OCI-LY7 (cell line): ENCODE results near the gene ADSS1. TPM values are rescaled to one million over a fixed set of nuclear protein-coding genes. Genes with fewer than 3 reads are reported as not detected.
A peak's percentile ranks its signal among the peaks of the same experiment; 100 is the strongest.

Experiments used
- BruUV-seq: library from RNA; stranded (reverse); fragments of 400-500 nt; replicated peaks from 2 replicates; lab custom pipeline; 2021; lab: Mats Ljungman, UMichigan
- CTCF ChIA-PET: fragments of 300-600 bp; sonication (Branson Sonifier 250); formaldehyde crosslinking; loops from one replicate; lab custom pipeline; 2022; ENCODE audit warnings: antibody characterized with exemption; ENCODE audit not compliant: unreplicated experiment; lab: Charles Lee
- POLR2A ChIA-PET: fragments of 300-600 bp; sonication (Branson Sonifier 250); formaldehyde crosslinking; loops from one replicate; lab custom pipeline; 2022; ENCODE audit warnings: antibody characterized with exemption; lab: Charles Lee
- DNase-seq: peaks from one replicate; pipeline ENCODE4 v3.0.0-alpha.2; 2015; ENCODE audit warnings: low spot score
- H2AFZ ChIP-seq: fragments of 200-600 bp; sonication (generic), shearing (Covaris generic); 2 replicates; pipeline ENCODE4 v1.6.1; 2014; ENCODE audit warnings: mild to moderate bottlenecking, antibody characterized with exemption, low read length, moderate library complexity
- H3K27ac ChIP-seq: fragments of 200-600 bp; sonication (generic); 2 replicates; pipeline ENCODE4 v1.5.1; 2014; ENCODE audit warnings: mixed run types, low read depth, mild to moderate bottlenecking, moderate library complexity, low read length, inconsistent platforms; ENCODE audit not compliant: poor library complexity, severe bottlenecking
- H3K36me3 ChIP-seq: fragments of 200-600 bp; sonication (generic); 2 replicates; pipeline ENCODE4 v1.6.1; 2014; ENCODE audit warnings: mild to moderate bottlenecking, antibody characterized with exemption, low read length, moderate library complexity, mixed read lengths; ENCODE audit not compliant: insufficient read depth
- H3K4me1 ChIP-seq: fragments of 200-600 bp; sonication (generic); 2 replicates; pipeline ENCODE4 v1.5.1; 2014; ENCODE audit warnings: mild to moderate bottlenecking, low read length; ENCODE audit not compliant: insufficient read depth, poor library complexity, severe bottlenecking
- H3K4me2 ChIP-seq: fragments of 200-600 bp; sonication (generic); 2 replicates; pipeline ENCODE4 v1.6.1; 2014; ENCODE audit warnings: mild to moderate bottlenecking, low read length
- H3K4me3 ChIP-seq: fragments of 200-600 bp; sonication (generic); 2 replicates; pipeline ENCODE4 v1.5.1; 2014; ENCODE audit warnings: mild to moderate bottlenecking, low read depth, low read length; ENCODE audit not compliant: poor library complexity, severe bottlenecking
- H3K79me2 ChIP-seq: fragments of 200-600 bp; sonication (generic); 2 replicates; pipeline ENCODE4 v1.6.1; 2016; ENCODE audit warnings: low read depth, mild to moderate bottlenecking, low read length, moderate library complexity, mixed read lengths; ENCODE audit not compliant: insufficient read depth
- H3K9me2 ChIP-seq: fragments of 200-600 bp; sonication (generic); 2 replicates; pipeline ENCODE4 v1.6.1; 2016; ENCODE audit warnings: mild to moderate bottlenecking, low read length, mixed read lengths; ENCODE audit not compliant: insufficient read depth
- H3K9me3 ChIP-seq: fragments of 200-600 bp; sonication (generic); 2 replicates; pipeline ENCODE4 v1.6.1; 2014; ENCODE audit warnings: mild to moderate bottlenecking, mixed run types, low read length, mixed read lengths
- H4K20me1 ChIP-seq: fragments of 200-600 bp; sonication (generic); 2 replicates; pipeline ENCODE4 v1.6.1; 2014; ENCODE audit warnings: mild to moderate bottlenecking, antibody characterized with exemption, low read length, moderate library complexity, mixed read lengths; ENCODE audit not compliant: insufficient read depth
- EZH2phosphoT487 ChIP-seq: fragments of 200-600 bp; sonication (generic); IDR thresholded peaks from 2 replicates; pipeline ENCODE4 v1.6.1; 2018; ENCODE audit warnings: low read depth, borderline replicate concordance, mild to moderate bottlenecking, mixed run types, antibody characterized with exemption, low read length, moderate library complexity, mixed read lengths
- intact Hi-C: fragments of 100-400 bp; cut with micrococcal nuclease; formaldehyde crosslinking; loops from one replicate; pipeline ENCODE4 v1.10.0; 2022; ENCODE audit not compliant: unreplicated experiment
- total RNA-seq, 2 experiments: library from RNA; depleted of rRNA in 1 of 2; stranded (reverse); fragments of >200 nt in 1 of 2; shearing (Covaris generic) in 1 of 2; gene quantifications; 2 replicates each; pipeline ENCODE4 v1.2.3, GENCODE V29; 2014 to 2022
- TF ChIP-seq, protein P1 (sequence below): fragments of 200-600 bp; sonication (generic); conservative IDR thresholded peaks from 2 replicates; pipeline ENCODE4 v1.5.1; 2014; ENCODE audit warnings: mild to moderate bottlenecking, antibody characterized with exemption, low read length, moderate library complexity, mixed read lengths

The ADSS1 gene
- total RNA-seq, 2 experiments from 2014 or later, result 2.8 TPM; not detected in 1

DNA sequence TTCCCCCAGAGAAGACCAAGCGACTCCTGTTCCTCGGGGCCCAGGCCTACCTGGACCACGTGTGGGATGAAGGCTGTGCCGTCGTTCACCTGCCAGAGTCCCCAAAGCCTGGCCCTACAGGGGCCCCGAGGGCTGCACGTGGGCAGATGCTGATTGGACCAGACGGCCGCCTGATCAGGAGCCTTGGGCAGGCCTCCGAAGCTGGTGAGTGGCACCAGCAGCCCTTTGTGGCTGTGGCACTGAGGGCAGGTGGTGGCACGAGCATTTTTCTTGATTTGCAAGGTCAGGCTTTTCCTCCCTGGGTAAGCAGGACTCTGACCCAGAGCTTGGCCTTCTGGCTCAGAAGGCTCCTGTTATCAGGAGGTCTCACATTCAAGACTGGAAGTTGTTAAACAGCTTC is 31.6 kb downstream of the ADSS1 start:
- no peak for DNase-seq
- Histone ChIP-seq H3K79me2 (peaks cover 38% of the 10 kb centered on the region), H3K4me3 (no peak overlapping the region), H4K20me1 (peaks cover 14% of the 10 kb centered on the region), H2AFZ (no peak overlapping the region), H3K4me1 (peaks cover 47% of the 10 kb centered on the region), H3K4me2 (peak overlapping the region; percentile 100; the same call in 1 of the 2 replicates), H3K27ac (peak overlapping the region; percentile 61), H3K9me2 (no peaks in the 10 kb centered on the region), H3K9me3 (no peaks in the 10 kb centered on the region), H3K36me3 (peaks cover 61% of the 10 kb centered on the region)
- no TSS peak for BruUV-seq
- TF ChIP-seq, protein P1, sequence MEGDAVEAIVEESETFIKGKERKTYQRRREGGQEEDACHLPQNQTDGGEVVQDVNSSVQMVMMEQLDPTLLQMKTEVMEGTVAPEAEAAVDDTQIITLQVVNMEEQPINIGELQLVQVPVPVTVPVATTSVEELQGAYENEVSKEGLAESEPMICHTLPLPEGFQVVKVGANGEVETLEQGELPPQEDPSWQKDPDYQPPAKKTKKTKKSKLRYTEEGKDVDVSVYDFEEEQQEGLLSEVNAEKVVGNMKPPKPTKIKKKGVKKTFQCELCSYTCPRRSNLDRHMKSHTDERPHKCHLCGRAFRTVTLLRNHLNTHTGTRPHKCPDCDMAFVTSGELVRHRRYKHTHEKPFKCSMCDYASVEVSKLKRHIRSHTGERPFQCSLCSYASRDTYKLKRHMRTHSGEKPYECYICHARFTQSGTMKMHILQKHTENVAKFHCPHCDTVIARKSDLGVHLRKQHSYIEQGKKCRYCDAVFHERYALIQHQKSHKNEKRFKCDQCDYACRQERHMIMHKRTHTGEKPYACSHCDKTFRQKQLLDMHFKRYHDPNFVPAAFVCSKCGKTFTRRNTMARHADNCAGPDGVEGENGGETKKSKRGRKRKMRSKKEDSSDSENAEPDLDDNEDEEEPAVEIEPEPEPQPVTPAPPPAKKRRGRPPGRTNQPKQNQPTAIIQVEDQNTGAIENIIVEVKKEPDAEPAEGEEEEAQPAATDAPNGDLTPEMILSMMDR, result no peak
- no peak for TF ChIP-seq EZH2phosphoT487
- ChIA-PET POLR2A (no interaction called here), CTCF (no interaction called here)
- intact Hi-C loops, result loop anchor here (10.0 kb wide), 1 partner anchor 269 kb away; the partner anchor contains the start of gene CDCA4

DNA sequence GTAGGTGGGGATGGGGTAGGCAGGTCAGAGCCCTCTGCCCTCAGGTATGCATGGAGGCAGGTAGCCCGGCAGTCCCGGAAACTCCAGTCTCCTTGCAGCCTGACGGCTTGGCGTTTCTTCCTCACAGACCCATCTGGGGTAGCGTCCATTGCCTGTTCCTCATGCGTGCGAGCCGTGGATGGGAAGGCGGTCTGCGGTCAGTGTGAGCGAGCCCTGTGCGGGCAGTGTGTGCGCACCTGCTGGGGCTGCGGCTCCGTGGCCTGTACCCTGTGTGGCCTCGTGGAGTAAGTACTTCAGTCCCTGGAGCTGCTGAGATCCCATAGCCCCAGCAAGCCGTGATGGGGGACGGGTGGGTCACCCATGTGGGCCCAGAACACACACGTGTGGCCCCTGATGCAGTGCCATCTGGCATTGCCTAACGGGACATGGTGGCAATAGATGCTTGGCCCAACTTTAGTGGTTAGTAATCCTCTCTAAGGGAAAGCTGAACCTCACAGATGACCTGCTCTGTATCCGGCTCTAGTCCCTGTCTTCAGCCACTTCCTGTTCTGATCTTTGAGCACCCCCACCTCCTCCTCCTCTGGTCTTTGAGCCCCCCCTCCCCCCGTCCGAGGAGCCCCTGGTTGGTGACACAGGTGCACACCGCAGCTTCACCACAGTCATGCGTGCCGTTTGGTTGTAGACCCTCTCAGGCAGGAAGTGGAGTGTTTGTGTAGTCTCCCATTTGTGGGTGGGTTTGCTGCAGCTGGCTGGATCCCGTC is 32.6 kb downstream of the ADSS1 start:
- CTCF ChIA-PET, result no interaction called here
- peaks cover 38% of the 10 kb centered on the region for H3K79me2 ChIP-seq
- no peak for TF ChIP-seq EZH2phosphoT487
- TF ChIP-seq, protein P1, result no peak
- H3K36me3 ChIP-seq, result peaks cover 72% of the 10 kb centered on the region
- H3K4me2 ChIP-seq, result peak overlapping the region; percentile 49
- H3K9me2 ChIP-seq, result no peaks in the 10 kb centered on the region
- intact Hi-C loops, result loop anchor here (10.0 kb wide), 1 partner anchor 268 kb away; the partner anchor contains the start of gene CDCA4
- POLR2A ChIA-PET, result no interaction called here
- peaks cover 44% of the 10 kb centered on the region for H3K4me1 ChIP-seq
- H3K9me3 ChIP-seq, result no peaks in the 10 kb centered on the region
- H3K4me3 ChIP-seq, result peak overlapping the region; percentile 2
- no TSS peak for BruUV-seq
- H3K27ac ChIP-seq, result peak overlapping the region; percentile 61
- DNase-seq, result peak; percentile 70
- no peak overlapping the region for H2AFZ ChIP-seq
- peaks cover 14% of the 10 kb centered on the region for H4K20me1 ChIP-seq

DNA sequence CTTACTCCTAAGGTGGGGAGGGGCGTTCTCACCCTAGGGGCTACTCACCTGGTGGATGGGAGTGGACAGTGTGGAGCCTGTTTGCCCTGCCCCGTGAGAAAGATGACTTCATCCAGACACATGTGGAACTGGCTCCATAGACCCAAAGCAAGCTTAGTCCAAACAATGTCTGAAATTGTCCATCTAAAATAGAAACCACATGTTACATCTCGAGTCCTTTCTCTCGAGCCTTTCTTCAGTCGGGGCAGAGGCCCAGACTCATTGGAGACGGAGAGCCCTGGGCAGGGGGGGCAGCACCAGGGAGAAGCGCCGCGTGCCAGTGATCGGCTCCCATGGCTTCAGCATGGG is 33.2 kb downstream of the ADSS1 start:
- peaks cover 77% of the 10 kb centered on the region for H3K36me3 ChIP-seq
- TF ChIP-seq EZH2phosphoT487, result no peak
- TF ChIP-seq, protein P1, result no peak
- H3K4me1 ChIP-seq, result peaks cover 39% of the 10 kb centered on the region
- no peak for DNase-seq
- BruUV-seq, result no TSS peak
- peaks cover 14% of the 10 kb centered on the region for H4K20me1 ChIP-seq
- peaks cover 38% of the 10 kb centered on the region for H3K79me2 ChIP-seq
- H3K9me3 ChIP-seq, result no peaks in the 10 kb centered on the region
- no peaks in the 10 kb centered on the region for H3K9me2 ChIP-seq
- peak overlapping the region; percentile 49; the same call in 1 of the 2 replicates for H3K4me2 ChIP-seq
- intact Hi-C loops, result loop anchor here (10.0 kb wide), 1 partner anchor 268 kb away; the partner anchor contains the start of gene CDCA4
- H3K4me3 ChIP-seq, result no peak overlapping the region
- CTCF ChIA-PET, result no interaction called here
- H3K27ac ChIP-seq, result peak overlapping the region; percentile 61
- POLR2A ChIA-PET, result no interaction called here
- H2AFZ ChIP-seq, result no peak overlapping the region
